Loucy (cell line): ENCODE results near the gene RAB22A.

Experiments used
- CTCF ChIP-seq: fragments of 200-600 bp; sonication (generic); conservative IDR thresholded peaks from 2 replicates; pipeline ENCODE4 v1.5.1; 2014; ENCODE audit warnings: mild to moderate bottlenecking, antibody characterized with exemption, low read length
- EZH2phosphoT487 ChIP-seq: fragments of 200-600 bp; IDR thresholded peaks from 2 replicates; pipeline ENCODE4 v1.6.1; 2018; ENCODE audit warnings: antibody characterized with exemption, mild to moderate bottlenecking, moderate library complexity, borderline replicate concordance

- TF ChIP-seq CTCF (no peak), EZH2phosphoT487 (no peak)
Observed at GRCh38 chr20:58362206-58362516, 52.6 kb downstream of the RAB22A start.
